ENCODE data around the gene CYP1A2. TPM values are rescaled to one million over a fixed set of nuclear protein-coding genes. Genes with fewer than 3 reads are reported as not detected.

Gene CYP1A2
- total and polyA plus RNA-seq, 9 of the 15 experiments (the other 6 are each of a cell fraction or from before 2014, with no cell fraction given), result not detected

- TF ChIP-seq, protein P1, sequence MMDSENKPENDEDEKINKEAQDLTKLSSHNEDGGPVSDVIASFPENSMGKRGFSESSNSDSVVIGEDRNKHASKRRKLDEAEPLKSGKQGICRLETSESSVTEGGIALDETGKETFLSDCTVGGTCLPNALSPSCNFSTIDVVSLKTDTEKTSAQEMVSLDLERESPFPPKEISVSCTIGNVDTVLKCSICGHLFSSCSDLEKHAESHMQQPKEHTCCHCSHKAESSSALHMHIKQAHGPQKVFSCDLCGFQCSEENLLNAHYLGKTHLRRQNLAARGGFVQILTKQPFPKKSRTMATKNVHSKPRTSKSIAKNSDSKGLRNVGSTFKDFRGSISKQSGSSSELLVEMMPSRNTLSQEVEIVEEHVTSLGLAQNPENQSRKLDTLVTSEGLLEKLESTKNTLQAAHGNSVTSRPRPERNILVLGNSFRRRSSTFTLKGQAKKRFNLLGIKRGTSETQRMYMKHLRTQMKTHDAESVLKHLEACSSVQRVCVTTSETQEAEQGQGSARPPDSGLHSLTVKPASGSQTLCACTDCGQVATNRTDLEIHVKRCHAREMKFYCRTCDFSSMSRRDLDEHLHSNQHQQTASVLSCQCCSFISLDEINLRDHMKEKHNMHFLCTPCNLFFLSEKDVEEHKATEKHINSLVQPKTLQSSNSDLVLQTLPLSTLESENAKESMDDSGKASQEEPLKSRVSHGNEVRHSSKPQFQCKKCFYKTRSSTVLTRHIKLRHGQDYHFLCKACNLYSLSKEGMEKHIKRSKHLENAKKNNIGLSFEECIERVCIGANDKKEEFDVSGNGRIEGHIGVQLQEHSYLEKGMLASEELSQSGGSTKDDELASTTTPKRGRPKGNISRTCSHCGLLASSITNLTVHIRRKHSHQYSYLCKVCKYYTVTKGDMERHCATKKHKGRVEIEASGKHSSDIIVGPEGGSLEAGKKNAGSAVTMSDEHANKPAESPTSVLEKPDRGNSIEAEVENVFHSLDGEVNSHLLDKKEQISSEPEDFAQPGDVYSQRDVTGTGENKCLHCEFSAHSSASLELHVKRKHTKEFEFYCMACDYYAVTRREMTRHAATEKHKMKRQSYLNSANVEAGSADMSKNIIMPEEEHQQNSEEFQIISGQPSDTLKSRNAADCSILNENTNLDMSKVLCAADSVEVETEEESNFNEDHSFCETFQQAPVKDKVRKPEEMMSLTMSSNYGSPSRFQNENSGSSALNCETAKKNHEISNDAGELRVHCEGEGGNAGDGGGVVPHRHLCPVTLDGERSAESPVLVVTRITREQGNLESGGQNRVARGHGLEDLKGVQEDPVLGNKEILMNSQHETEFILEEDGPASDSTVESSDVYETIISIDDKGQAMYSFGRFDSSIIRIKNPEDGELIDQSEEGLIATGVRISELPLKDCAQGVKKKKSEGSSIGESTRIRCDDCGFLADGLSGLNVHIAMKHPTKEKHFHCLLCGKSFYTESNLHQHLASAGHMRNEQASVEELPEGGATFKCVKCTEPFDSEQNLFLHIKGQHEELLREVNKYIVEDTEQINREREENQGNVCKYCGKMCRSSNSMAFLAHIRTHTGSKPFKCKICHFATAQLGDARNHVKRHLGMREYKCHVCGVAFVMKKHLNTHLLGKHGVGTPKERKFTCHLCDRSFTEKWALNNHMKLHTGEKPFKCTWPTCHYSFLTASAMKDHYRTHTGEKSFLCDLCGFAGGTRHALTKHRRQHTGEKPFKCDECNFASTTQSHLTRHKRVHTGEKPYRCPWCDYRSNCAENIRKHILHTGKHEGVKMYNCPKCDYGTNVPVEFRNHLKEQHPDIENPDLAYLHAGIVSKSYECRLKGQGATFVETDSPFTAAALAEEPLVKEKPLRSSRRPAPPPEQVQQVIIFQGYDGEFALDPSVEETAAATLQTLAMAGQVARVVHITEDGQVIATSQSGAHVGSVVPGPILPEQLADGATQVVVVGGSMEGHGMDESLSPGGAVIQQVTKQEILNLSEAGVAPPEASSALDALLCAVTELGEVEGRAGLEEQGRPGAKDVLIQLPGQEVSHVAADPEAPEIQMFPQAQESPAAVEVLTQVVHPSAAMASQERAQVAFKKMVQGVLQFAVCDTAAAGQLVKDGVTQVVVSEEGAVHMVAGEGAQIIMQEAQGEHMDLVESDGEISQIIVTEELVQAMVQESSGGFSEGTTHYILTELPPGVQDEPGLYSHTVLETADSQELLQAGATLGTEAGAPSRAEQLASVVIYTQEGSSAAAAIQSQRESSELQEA (IDR thresholded peaks at IDR 0.05; ENCODE audit: low read depth), result no peak
These were observed 52.0 kb downstream of the CYP1A2 start (continued) for GRCh38 chr15:74800559-74801094.

Data from K562 (cell line).